Osteocyte (in vitro differentiated cells): ENCODE measurements around the gene PYROXD2. TPM values are rescaled to one million over a fixed set of nuclear protein-coding genes. Genes with fewer than 3 reads are reported as not detected.

Source experiments
- DNase-seq: peaks from one replicate; pipeline ENCODE4 v3.0.0; 2021; ENCODE audit warnings: mixed read lengths; ENCODE audit not compliant: unreplicated experiment; ENCODE audit errors: extremely low spot score
- H3K27ac Mint-ChIP-seq: one replicate; pipeline ENCODE4 v1.8.0; 2021; ENCODE audit warnings: mild to moderate bottlenecking, mixed read lengths; ENCODE audit not compliant: unreplicated experiment
- H3K27me3 Mint-ChIP-seq: one replicate; pipeline ENCODE4 v1.8.0; 2021; ENCODE audit warnings: mixed read lengths; ENCODE audit not compliant: unreplicated experiment
- H3K36me3 Mint-ChIP-seq: one replicate; pipeline ENCODE4 v1.8.0; 2021; ENCODE audit warnings: mixed read lengths; ENCODE audit not compliant: unreplicated experiment
- H3K4me1 Mint-ChIP-seq: one replicate; pipeline ENCODE4 v1.8.0; 2021; ENCODE audit warnings: mixed read lengths; ENCODE audit not compliant: unreplicated experiment
- H3K4me3 Mint-ChIP-seq: one replicate; pipeline ENCODE4 v1.8.0; 2021; ENCODE audit warnings: mild to moderate bottlenecking, moderate library complexity, mixed read lengths; ENCODE audit not compliant: unreplicated experiment
- H3K9me3 Mint-ChIP-seq: one replicate; pipeline ENCODE4 v1.8.0; 2021; ENCODE audit warnings: mixed read lengths; ENCODE audit not compliant: unreplicated experiment
- total RNA-seq: library from RNA; stranded (reverse); gene quantifications from 2 replicates; pipeline ENCODE4 v1.2.1, GENCODE V29; 2021
- TF ChIP-seq, protein P1 (sequence below): fragments of 200-600 bp; sonication (generic); IDR thresholded peaks from 2 replicates; pipeline ENCODE4 v1.5.0; 2021; ENCODE audit warnings: antibody characterized with exemption, mild to moderate bottlenecking, moderate library complexity

PYROXD2 gene
- total RNA-seq, 1 donor from 2014 or later = 4.6 TPM

DNA sequence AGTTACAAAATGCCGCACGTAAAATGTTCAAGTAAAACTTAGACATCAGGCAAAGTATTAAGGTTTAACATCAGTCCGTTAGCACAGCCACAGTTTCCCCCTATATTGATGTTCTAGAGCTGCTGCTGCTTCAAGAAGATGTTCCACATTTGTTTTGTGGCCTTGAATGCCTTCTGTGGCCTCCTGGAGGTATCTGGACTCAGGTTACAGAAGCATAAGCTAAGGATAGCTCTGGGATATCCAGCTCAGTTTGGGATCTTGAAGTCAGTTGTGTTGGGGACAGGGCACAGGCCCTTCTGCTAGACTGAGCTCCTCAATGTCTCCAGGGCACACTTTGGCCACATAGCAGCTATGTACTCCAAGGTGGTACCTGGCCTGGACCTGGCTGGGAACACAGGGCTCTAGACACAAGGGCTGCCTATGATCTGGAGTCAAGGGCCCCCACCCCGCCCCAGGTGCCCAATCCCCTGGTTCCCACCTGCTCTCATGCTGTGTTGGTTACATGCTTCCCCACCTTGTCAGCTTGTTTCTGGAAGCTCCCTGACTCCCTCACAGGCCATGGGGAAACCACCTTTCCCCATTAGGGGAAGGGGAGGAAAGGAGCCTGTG lies 4.7 kb downstream of the PYROXD2 start:
- H3K4me3 Mint-ChIP-seq = no peak overlapping the region
- H3K27ac Mint-ChIP-seq = no peak overlapping the region
- no peaks in the 10 kb centered on the region for H3K36me3 Mint-ChIP-seq
- no peaks in the 10 kb centered on the region for H3K9me3 Mint-ChIP-seq
- TF ChIP-seq, protein P1, sequence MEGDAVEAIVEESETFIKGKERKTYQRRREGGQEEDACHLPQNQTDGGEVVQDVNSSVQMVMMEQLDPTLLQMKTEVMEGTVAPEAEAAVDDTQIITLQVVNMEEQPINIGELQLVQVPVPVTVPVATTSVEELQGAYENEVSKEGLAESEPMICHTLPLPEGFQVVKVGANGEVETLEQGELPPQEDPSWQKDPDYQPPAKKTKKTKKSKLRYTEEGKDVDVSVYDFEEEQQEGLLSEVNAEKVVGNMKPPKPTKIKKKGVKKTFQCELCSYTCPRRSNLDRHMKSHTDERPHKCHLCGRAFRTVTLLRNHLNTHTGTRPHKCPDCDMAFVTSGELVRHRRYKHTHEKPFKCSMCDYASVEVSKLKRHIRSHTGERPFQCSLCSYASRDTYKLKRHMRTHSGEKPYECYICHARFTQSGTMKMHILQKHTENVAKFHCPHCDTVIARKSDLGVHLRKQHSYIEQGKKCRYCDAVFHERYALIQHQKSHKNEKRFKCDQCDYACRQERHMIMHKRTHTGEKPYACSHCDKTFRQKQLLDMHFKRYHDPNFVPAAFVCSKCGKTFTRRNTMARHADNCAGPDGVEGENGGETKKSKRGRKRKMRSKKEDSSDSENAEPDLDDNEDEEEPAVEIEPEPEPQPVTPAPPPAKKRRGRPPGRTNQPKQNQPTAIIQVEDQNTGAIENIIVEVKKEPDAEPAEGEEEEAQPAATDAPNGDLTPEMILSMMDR = no peak
- H3K4me1 Mint-ChIP-seq = peaks cover 15% of the 10 kb centered on the region
- no peaks in the 10 kb centered on the region for H3K27me3 Mint-ChIP-seq
- no peak for DNase-seq

DNA sequence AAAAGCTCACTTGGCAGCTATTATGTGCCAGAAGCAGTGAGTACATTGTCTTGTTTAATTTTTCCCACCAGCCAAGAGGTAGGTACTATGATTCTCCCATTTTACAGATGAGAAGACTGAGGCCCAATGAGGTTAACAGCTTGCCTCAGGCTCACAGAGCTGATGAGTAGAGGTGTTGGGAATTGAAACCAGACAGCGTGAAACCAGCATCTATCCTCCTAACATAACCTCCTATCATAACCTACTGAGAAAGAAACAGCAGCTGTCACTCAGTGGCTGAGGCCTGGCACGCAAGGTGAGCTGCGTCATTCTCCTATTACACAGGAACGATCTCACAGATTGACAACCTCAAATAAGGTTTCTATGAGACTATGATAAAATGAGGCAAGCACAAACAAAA lies 6.2 kb downstream of the PYROXD2 start:
- no peaks in the 10 kb centered on the region for H3K36me3 Mint-ChIP-seq
- TF ChIP-seq, protein P1 = no peak
- no peak overlapping the region for H3K27ac Mint-ChIP-seq
- H3K27me3 Mint-ChIP-seq = no peaks in the 10 kb centered on the region
- no peak for DNase-seq
- peaks cover 17% of the 10 kb centered on the region for H3K4me1 Mint-ChIP-seq
- H3K4me3 Mint-ChIP-seq = no peak overlapping the region
- H3K9me3 Mint-ChIP-seq = no peaks in the 10 kb centered on the region

DNA sequence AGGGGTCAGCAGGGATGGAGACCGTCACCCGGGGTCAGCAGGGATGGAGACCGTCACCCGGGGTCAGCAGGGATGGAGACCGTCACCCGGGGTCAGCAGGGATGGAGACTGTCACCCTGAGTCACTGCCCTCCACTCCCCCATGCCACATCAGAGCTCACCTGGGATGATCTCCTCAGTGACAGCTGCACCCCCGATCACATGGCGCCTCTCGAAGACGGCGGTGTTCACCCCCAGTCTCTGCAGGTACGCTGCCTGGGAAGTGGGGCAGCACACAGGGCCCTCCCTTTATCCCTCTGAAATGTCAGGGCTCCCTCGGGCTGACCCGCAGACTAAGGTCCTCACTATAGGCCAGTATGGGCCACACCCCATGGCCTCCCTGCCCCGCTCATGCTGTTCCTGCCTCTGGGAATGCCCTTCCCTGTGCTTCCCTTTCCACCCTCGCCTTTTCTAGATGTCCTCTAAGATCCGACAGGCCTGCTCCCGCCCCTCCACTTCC lies 7.2 kb downstream of the PYROXD2 start:
- H3K9me3 Mint-ChIP-seq = no peaks in the 10 kb centered on the region
- no peaks in the 10 kb centered on the region for H3K27me3 Mint-ChIP-seq
- no peak overlapping the region for H3K27ac Mint-ChIP-seq
- no peak overlapping the region for H3K4me3 Mint-ChIP-seq
- TF ChIP-seq, protein P1 = no peak
- no peak for DNase-seq
- H3K4me1 Mint-ChIP-seq = peaks cover 19% of the 10 kb centered on the region
- no peaks in the 10 kb centered on the region for H3K36me3 Mint-ChIP-seq

DNA sequence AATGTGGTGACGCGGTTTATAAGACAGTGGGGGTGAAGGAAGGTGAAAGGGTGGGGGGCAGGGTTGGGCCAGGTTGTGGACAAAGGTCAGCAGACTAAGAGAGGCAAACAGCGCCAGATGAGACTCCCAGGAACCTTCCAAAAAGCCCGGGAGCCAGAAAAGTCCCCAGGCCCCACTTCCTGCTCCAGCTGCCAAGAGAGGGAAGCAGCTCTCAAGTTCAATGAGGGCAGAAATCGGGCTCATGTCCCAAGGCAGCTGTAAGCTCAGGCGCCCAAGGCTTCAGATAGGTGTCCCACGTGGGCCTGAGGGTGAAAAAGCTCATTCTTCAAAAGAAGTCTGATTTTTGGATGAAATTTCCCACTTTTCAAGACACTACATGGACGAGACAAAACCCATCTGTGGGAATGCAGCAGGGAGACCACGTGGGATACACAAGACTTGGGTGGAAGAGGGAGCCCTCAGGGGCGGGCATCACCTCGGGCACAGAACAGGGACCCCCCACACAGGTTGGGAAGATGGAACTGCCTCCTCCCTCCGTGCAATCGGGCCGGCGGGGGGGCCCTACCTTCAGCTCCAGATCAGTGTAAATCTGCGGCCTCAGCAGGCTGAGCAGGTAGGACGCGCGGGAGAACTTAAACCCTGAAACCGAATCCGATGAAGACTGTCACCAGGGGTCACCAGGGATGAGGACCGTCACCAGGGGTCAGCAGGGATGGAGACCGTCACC lies 7.8 kb downstream of the PYROXD2 start:
- Mint-ChIP-seq H3K36me3 (no peaks in the 10 kb centered on the region), H3K4me1 (peaks cover 19% of the 10 kb centered on the region), H3K9me3 (no peaks in the 10 kb centered on the region), H3K27ac (no peak overlapping the region), H3K27me3 (no peaks in the 10 kb centered on the region), H3K4me3 (no peak overlapping the region)
- DNase-seq = no peak
- TF ChIP-seq, protein P1 = no peak

DNA sequence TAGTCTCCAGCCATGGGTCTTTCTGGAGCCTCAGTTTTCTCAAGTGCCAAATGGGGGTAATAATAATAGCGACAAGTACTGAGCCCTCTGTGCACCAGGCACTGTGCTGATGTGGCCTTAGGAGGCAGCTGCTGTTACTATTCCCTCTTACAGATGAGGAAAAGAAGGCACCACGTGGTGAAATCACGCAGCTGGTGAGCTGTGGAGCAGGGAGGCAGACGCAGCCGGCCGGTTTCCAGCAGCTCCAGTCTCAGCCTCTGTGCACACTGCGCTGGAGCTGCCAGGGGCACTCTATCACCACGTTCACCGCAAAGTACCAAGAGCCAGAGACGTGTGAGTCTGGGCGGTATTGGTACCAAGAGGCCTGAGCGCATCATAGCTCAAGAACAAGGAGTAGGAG lies 9.6 kb downstream of the PYROXD2 start:
- Mint-ChIP-seq H3K9me3 (no peaks in the 10 kb centered on the region), H3K36me3 (no peaks in the 10 kb centered on the region), H3K4me3 (no peak overlapping the region), H3K27ac (no peak overlapping the region), H3K27me3 (no peaks in the 10 kb centered on the region), H3K4me1 (peaks cover 15% of the 10 kb centered on the region)
- no peak for DNase-seq
- TF ChIP-seq, protein P1 = no peak
